Measurements from ENCODE around the gene CNEP1R1. TPM values are rescaled to one million over a fixed set of nuclear protein-coding genes. Genes with fewer than 3 reads are reported as not detected.

The CNEP1R1 gene
- total and polyA plus RNA-seq, 2 of the 8 experiments (the other 6 are each of a cell fraction or from before 2014, with no cell fraction given): 10.6 to 13.6 TPM

DNA sequence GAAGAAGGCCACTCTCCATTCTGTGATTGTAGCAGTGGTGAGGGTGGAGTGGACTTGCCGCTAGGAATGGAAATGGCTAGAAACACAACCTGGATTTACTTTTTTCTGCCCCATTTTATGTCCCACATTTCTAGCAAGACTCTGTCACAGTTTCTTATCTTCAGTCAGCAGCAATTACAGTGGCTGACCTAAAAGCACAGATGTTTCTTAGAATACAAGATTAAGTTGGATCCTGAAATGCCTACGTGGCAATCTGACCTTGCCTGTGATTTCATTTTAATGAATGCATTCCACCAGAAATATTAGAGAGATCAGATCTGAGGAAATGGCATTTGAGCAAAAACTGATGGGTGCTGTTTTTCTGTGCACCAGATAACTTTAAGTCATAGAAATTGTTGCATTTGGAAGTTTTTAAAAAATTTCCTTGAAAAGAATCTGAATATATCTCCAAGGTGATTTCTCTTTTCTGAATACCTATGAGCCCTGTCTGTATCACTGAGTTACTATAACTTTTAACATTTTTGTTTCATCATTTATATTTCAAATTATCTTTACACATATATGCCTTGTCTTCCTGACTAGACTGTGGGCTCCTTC is 46.1 kb downstream of the CNEP1R1 start:
- Histone ChIP-seq H3K36me3 (ENCODE audit: control insufficient read depth in 2 of 4, insufficient read depth in 4 of 4, low read length in 3 of 4) (peaks cover 2 to 24% (median 16%) of the 10 kb centered on the region in 4 experiments; a peak in 5 of 8 replicates), H3K23ac (ENCODE audit: insufficient read length) (no peak overlapping the region), H3K4me1 (replicated peaks in 1 of 4; ENCODE audit: control insufficient read depth in 3 of 4, insufficient read depth in 4 of 4, low read length in 3 of 4) (peaks cover 0 to 9% (median 3%) of the 10 kb centered on the region in 4 experiments; a peak in 5 of 7 replicates), H3K23me2 (ENCODE audit: low read depth, low read length) (peaks cover 7% of the 10 kb centered on the region; the same call in 1 of the 2 replicates), H3K27ac (ENCODE audit: low read depth, low read length) (no peak overlapping the region), H2BK5ac (ENCODE audit: low read depth, low read length) (no peak overlapping the region), H3K4me2 (ENCODE audit: insufficient read depth in 1 of 2, low read depth in 2 of 2, low read length in 2 of 2) (no peak overlapping the region), H4K91ac (replicated peaks; ENCODE audit: insufficient read length, low read length) (no peak overlapping the region), H2BK15ac (ENCODE audit: low read length) (no peak overlapping the region), H3K4me3 (ENCODE audit: extremely low read depth in 1 of 4, insufficient read depth in 2 of 4, low read depth in 3 of 4, low read length in 4 of 4) (no peak overlapping the region), H4K20me1 (replicated peaks in 1 of 2; ENCODE audit: control insufficient read depth in 1 of 2, insufficient read depth in 2 of 2, low read length in 2 of 2) (peaks cover 0 to 6% of the 10 kb centered on the region in 2 experiments), H2BK120ac (replicated peaks; ENCODE audit: low read depth, low read length) (no peak overlapping the region), H3K14ac (ENCODE audit: insufficient read length) (no peak overlapping the region), H2BK12ac (ENCODE audit: low read depth, low read length) (no peak overlapping the region), H4K5ac (ENCODE audit: insufficient read length, low read depth, low read length) (no peak overlapping the region), H3K56ac (replicated peaks; ENCODE audit: insufficient read length, low read depth, low read length) (no peak overlapping the region), H3K27me3 (replicated peaks in 1 of 4; ENCODE audit: control insufficient read depth in 3 of 4, extremely low read depth in 1 of 4, insufficient read depth in 3 of 4, low read length in 3 of 4) (no peaks in the 10 kb centered on the region), H2BK20ac (ENCODE audit: low read length) (no peak overlapping the region), H2AFZ (ENCODE audit: low read length) (no peak overlapping the region), H3K9me3 (ENCODE audit: insufficient read depth in 2 of 2, low read depth in 1 of 2, low read length in 1 of 2) (no peaks in the 10 kb centered on the region), H3K79me2 (ENCODE audit: control insufficient read depth in 1 of 2, insufficient read depth in 2 of 2, low read length in 2 of 2) (peaks cover 0 to 18% of the 10 kb centered on the region in 2 experiments; a peak in 2 of 4 replicates), H3K4ac (replicated peaks; ENCODE audit: insufficient read length, low read depth, low read length) (no peak overlapping the region), H4K8ac (ENCODE audit: extremely low read depth, insufficient read depth, low read length) (no peak overlapping the region), H3K9ac (replicated peaks in 1 of 4; ENCODE audit: extremely low read depth in 1 of 4, low read depth in 3 of 4, low read length in 3 of 4) (no peak overlapping the region), H3K18ac (ENCODE audit: extremely low read depth, low read length) (no peak overlapping the region), H2AK5ac (ENCODE audit: low read depth, low read length) (no peak overlapping the region), H3K79me1 (ENCODE audit: low read depth, low read length) (no peaks in the 10 kb centered on the region)
- ChIA-PET CTCF (ENCODE audit: partially characterized antibody) (interaction anchor here (0.6 to 1.4 kb wide), 3 partner anchors 12 to 181 kb away, joined by 3 to 5 read pairs (median 4); no protein-coding TSS in a partner anchor), POLR2A (ENCODE audit: partially characterized antibody) (no interaction called here)
- WGBS, 2 experiments (ENCODE audit: extremely low coverage in 1 of 2, insufficient coverage in 1 of 2, insufficient read length in 1 of 2, insufficient replicate concordance in 2 of 2, low coverage in 1 of 2, low lambda C conversion rate in 2 of 2, missing lambda C conversion rate in 1 of 2): 95% methylated on average over 2 of the region's 2 CpGs; no CpG with 5 or more reads in 1 of the 2 experiments
- no peak for FAIRE-seq
- no peak for DNase-seq (ENCODE audit: low read depth in 1 of 2, low spot score in 2 of 2)
- no peak for TF ChIP-seq HDAC6 (IDR thresholded peaks at IDR 0.05; ENCODE audit: low read depth, low read length)
- no peak for TF ChIP-seq MAFK (IDR thresholded peaks at IDR 0.05; ENCODE audit: low read depth, low read length)
- no peak for TF ChIP-seq TAF1 (IDR thresholded peaks at IDR 0.05; ENCODE audit: low read depth, low read length)
- no peak for TF ChIP-seq RAD21 (IDR thresholded peaks at IDR 0.05 in 1 of 2, conservative IDR thresholded peaks at IDR 0.05 in 1 of 2; ENCODE audit: low read depth in 2 of 2, low read length in 2 of 2)
- no peak for TF ChIP-seq CREB1 (IDR thresholded peaks at IDR 0.05)
- no peak for TF ChIP-seq SRF (IDR thresholded peaks at IDR 0.05; ENCODE audit: low read depth, low read length)
- TF ChIP-seq, protein P1, sequence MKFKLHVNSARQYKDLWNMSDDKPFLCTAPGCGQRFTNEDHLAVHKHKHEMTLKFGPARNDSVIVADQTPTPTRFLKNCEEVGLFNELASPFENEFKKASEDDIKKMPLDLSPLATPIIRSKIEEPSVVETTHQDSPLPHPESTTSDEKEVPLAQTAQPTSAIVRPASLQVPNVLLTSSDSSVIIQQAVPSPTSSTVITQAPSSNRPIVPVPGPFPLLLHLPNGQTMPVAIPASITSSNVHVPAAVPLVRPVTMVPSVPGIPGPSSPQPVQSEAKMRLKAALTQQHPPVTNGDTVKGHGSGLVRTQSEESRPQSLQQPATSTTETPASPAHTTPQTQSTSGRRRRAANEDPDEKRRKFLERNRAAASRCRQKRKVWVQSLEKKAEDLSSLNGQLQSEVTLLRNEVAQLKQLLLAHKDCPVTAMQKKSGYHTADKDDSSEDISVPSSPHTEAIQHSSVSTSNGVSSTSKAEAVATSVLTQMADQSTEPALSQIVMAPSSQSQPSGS (IDR thresholded peaks at IDR 0.05; ENCODE audit: low read length): no peak
- no peak for TF ChIP-seq KDM1A (IDR thresholded peaks at IDR 0.05; ENCODE audit: borderline replicate concordance, low read length)
- TF ChIP-seq POLR2AphosphoS5 (IDR thresholded peaks at IDR 0.05; ENCODE audit: low read depth, low read length): no peak
- no peak for TF ChIP-seq CHD1 (IDR thresholded peaks at IDR 0.05; ENCODE audit: low read depth, low read length)
- no peak for TF ChIP-seq EGR1 (IDR thresholded peaks at IDR 0.05; ENCODE audit: borderline replicate concordance, low read depth, low read length)
